SIG-M5 (cell line): ENCODE measurements around the gene PMEL.
"Not testable (repeated sequence)": the region's sequence is repeated elsewhere in the genome, so short reads cannot be mapped to it uniquely, and the experiment has no call there.

Experiments used
- DNase-seq: peaks from one replicate; lab custom pipeline; 2025; lab: John Stamatoyannopoulos, UW

Gene PMEL

DNA sequence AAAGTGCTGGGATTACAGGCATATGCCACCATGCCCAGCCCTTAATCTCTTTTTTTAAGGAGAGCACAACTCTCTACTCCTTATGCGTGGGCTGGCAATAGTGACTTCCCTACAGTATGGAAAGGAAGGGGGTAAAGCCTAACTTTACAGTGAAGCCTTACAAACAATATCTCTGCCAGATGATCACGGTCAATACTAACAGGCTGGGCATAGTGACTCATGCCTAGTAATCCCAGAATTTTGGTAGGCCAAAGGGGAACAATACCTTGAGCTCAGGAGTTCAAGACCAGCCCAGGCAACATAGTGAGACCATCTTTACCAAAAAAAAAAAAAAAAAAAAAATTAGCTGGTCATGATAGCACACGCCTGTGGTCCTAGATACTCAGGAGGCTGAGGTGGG is 43.7 kb downstream of the PMEL start:
- DNase-seq = no peak

DNA sequence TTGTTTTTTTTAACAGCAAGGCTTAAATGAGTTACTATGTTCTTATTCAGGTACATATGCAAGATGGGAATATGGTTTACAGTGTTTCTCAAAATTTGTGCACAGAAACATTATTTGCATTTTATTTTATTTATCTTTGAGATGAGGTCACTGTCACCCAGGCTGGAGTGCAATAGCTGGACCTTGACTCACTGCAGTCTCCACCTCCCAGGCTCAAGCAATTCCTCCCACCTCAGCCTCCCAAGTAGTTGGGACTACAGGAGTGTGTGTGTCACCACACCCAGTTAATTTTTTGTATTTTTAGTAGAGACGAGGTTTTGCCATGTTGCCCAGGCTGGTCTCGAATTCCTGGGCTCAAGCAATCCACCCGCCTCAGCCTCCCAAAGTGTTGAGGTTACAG is 46.8 kb downstream of the PMEL start:
- DNase-seq = not testable (repeated sequence)

DNA sequence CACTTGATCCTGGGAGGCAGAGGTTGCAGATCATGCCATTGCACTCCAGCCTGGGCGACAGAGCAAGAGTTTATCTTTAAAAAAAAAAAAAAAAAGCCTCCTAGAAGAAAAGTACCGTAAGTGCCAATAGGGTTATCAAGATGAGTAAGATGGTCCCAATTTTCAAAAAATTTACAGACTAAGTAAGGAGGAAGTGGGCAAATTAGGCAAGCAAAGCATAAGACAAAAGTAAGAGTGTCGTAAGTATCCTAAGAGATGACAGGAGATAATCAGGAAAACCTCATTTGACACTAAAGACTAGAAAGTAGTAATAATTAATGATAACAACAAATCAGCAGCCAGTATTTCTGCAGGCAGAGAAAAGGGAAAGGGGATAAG is 50.4 kb downstream of the PMEL start:
- DNase-seq = peak; percentile 61

- no peak for DNase-seq
These were observed 52.9 kb downstream of the PMEL start for GRCh38 chr12:55912908-55913307.

DNA sequence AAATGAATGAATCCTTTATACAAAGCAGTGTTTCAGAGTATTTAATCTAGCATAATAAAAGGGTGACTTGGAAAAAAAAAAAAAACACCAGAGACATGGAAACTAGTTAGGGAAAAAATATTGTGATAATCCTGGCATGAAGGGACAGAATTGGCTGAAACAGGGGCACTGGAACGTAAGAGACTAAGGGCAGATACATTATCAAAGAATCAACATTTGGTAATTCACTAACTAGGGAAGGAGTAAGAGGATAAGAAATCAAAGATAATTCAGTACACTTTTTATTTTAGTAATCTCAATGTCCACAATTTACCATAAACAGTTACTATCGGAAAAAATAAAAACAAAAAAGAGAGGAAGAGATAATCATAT is 56.3 kb downstream of the PMEL start:
- no peak for DNase-seq

- DNase-seq = no peak
These were observed 56.9 kb downstream of the PMEL start for GRCh38 chr12:55908726-55909512.

GRCh38 chr12:55906056-55906455 is 59.8 kb downstream of the PMEL start:
- DNase-seq = no peak
